HCT116 (cell line): Measurements from ENCODE around the gene APOBEC3B.
"Not testable (repeated sequence)": the region's sequence is repeated elsewhere in the genome, so short reads cannot be mapped to it uniquely, and the experiment has no call there.

Source experiments
- CTCF ChIP-seq, 3 experiments: fragments of 200-600 bp in 1 of 3; sonication (generic) in 1 of 3; IDR thresholded peaks in 2 of 3; conservative IDR thresholded peaks in 1 of 3; 2 replicates each; pipeline ENCODE4 v1.5.1; 2012 to 2017; ENCODE audit warnings: low read depth in 2 of 3, low read length in 2 of 3, antibody characterized with exemption in 1 of 3, borderline replicate concordance in 1 of 3, control low read depth in 1 of 3, mild to moderate bottlenecking in 1 of 3, mixed read lengths in 1 of 3, mixed run types in 1 of 3, moderate library complexity in 1 of 3; ENCODE audit not compliant: insufficient read depth in 1 of 3
- ELF1 ChIP-seq: IDR thresholded peaks from 2 replicates; pipeline ENCODE4 v1.6.1; 2012; ENCODE audit warnings: low read depth, borderline replicate concordance
- EZH2 ChIP-seq: fragments of 200-600 bp; sonication (generic); IDR thresholded peaks from 2 replicates; pipeline ENCODE4 v1.6.1; 2017; ENCODE audit warnings: antibody characterized with exemption, mixed run types
- MAX ChIP-seq: IDR thresholded peaks from 2 replicates; pipeline ENCODE4 v1.6.1; 2012
- POLR2A ChIP-seq: IDR thresholded peaks from 2 replicates; pipeline ENCODE4 v1.7.0; 2011; ENCODE audit warnings: borderline replicate concordance; ENCODE audit not compliant: insufficient read depth, insufficient read length; ENCODE audit errors: extremely low read depth
- POLR2AphosphoS5 ChIP-seq: IDR thresholded peaks from 2 replicates; pipeline ENCODE4 v1.6.1; 2011; ENCODE audit warnings: mild to moderate bottlenecking, low read depth, low read length, moderate library complexity
- REST ChIP-seq: IDR thresholded peaks from 2 replicates; pipeline ENCODE4 v1.6.1; 2012; ENCODE audit warnings: low read depth
- SIN3A ChIP-seq: IDR thresholded peaks from 2 replicates; pipeline ENCODE4 v1.6.1; 2012; ENCODE audit warnings: low read depth
- YY1 ChIP-seq: IDR thresholded peaks from 2 replicates; pipeline ENCODE4 v1.6.1; 2011; ENCODE audit warnings: low read length, low read depth, moderate library complexity, mild to moderate bottlenecking; ENCODE audit not compliant: insufficient replicate concordance; ENCODE audit errors: extremely low read depth
- ZNF274 ChIP-seq: fragments of 200-500 bp; sonication (Bioruptor generic); IDR thresholded peaks from 2 replicates; pipeline ENCODE4 v1.6.1; 2014; ENCODE audit warnings: mild to moderate bottlenecking, low read depth, low read length, inconsistent platforms

- TF ChIP-seq EZH2; CTCF (IDR thresholded peaks at IDR 0.05 in 2 of 3, conservative IDR thresholded peaks at IDR 0.05 in 1 of 3; ENCODE audit: borderline replicate concordance in 1 of 3, insufficient read depth in 1 of 3, low read depth in 2 of 3, low read length in 2 of 3); POLR2AphosphoS5; ZNF274; YY1; POLR2A; MAX; ELF1; REST; SIN3A: not testable (repeated sequence)
Measured at GRCh38 chr22:38960673-38961072, 21.5 kb upstream of the APOBEC3B start.
